Right lobe of liver (tissue), 6 donors: ENCODE data around the gene NEK10. TPM values are rescaled to one million over a fixed set of nuclear protein-coding genes. Genes with fewer than 3 reads are reported as not detected.

Source experiments
- ATAC-seq, 4 donors: fragments of 200-7000 bp; cut with Tn5 transposase; one replicate each; pipeline ENCODE4 v1.9.1; 2020; ENCODE audit warnings: mild to moderate bottlenecking in 4 of 4, moderate library complexity in 4 of 4
- DNase-seq, 3 donors: peaks; one replicate each; pipeline ENCODE4 v3.0.0-alpha.2; 2020
- H3K27ac ChIP-seq, 3 donors: fragments of 200-600 bp; one replicate each; pipeline ENCODE4 v1.8.0; 2022
- H3K27me3 ChIP-seq, 2 donors: fragments of 200-600 bp; one replicate each; pipeline ENCODE4 v1.8.0; 2022
- H3K36me3 ChIP-seq, 4 donors: fragments of 200-600 bp; sonication (generic) in 1 of 4; one replicate each; pipeline versions ENCODE4 v1.5.1 to v1.8.0; 2017 to 2022; ENCODE audit warnings: control low read depth in 1 of 4
- H3K4me1 ChIP-seq, 4 donors: fragments of 200-600 bp; sonication (generic) in 1 of 4; one replicate each; pipeline versions ENCODE4 v1.5.1 to v1.8.0; 2017 to 2022; ENCODE audit warnings: control low read depth in 1 of 4
- H3K4me3 ChIP-seq, 3 donors: fragments of 200-600 bp; one replicate each; pipeline ENCODE4 v1.8.0; 2022
- H3K9me3 ChIP-seq, 4 donors: fragments of 200-600 bp; sonication (generic) in 1 of 4; one replicate each; pipeline versions ENCODE4 v1.5.1 to v1.8.0; 2017 to 2022; ENCODE audit warnings: control low read depth in 1 of 4
- CTCF ChIP-seq, 4 donors: fragments of 200-600 bp in 3 of 4; fragments of 450-650 bp in 1 of 4; IDR thresholded peaks; one replicate each; pipeline versions ENCODE4 v1.5.1 to v1.8.0; 2016 to 2022; ENCODE audit warnings: antibody characterized with exemption in 4 of 4, mild to moderate bottlenecking in 2 of 4
- POLR2A ChIP-seq: fragments of 450-650 bp; IDR thresholded peaks from one replicate; pipeline ENCODE4 v1.6.1; 2017; ENCODE audit warnings: antibody characterized with exemption, mild to moderate bottlenecking
- WGBS: methylation state at CpG from one replicate; pipeline ENCODE4 v1.1.6; 2018; ENCODE audit warnings: low coverage, low lambda C conversion rate; ENCODE audit not compliant: insufficient coverage; ENCODE audit errors: missing lambda C conversion rate; 5-methylcytosine and 5-hydroxymethylcytosine counted together
- intact Hi-C, 2 donors: fragments of 100-400 bp; cut with DNase I; formaldehyde crosslinking; loops; one replicate each; pipeline versions ENCODE4 v1.11.2 to v1.14.1; 2022
- total RNA-seq, 6 experiments: library from RNA; depleted of rRNA in 2 of 6; stranded (reverse); fragments of >200 nt in 2 of 6; fragmentation: NEBNext Ultra II Directional in 3 of 6; extraction: Animal tissue kit (Norgen Biotek cat#: 25700) in 3 of 6; gene quantifications; one replicate each; pipeline versions ENCODE4 v1.1.0 to v1.2.4, GENCODE V29; 2016 to 2023
- donor health status: DM: no; HTN: yes; CAD: no.
- donor health status: DM: no; HTN: no; CAD: no.
- donor health status: DM: no; HTN: no; CAD: no.
- donor health status: DM: no; HTN: yes; CAD: no.
- donor health status: DM: no; HTN: yes; CAD: no.

The NEK10 gene
- total RNA-seq, 6 experiments from 2014 or later = 0.43 to 2.5 (median 0.87) TPM

DNA sequence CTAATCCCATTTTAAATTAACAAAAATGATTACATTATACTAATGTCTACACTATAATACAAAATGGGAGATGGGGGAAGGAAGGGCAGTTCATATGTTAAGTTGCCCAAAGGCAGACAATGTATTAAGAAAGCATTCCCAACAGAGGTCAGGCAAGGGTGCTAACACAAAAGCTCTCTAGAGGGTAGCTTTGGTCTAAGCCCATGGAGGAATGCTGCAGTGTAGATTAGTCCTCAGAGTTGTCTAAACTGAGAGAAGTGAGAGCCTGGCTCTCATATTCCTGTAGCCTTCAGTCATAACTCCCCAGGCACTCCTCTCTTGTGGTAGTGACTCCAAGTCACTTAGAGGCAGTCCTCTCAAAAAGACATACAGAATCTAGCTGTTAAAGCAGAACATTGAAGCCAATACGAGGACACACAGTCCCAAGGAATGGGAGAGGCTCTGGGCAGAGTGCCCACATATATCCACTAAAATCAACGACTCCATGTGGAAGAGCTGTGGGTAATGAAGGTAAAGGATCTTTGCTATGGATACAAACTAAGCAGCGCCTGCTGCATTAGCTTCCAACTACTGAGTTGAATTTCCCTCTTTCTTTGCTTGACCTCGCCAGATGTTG is 14.5 kb downstream of the NEK10 start:
- Histone ChIP-seq H3K4me3 (no peak overlapping the region), H3K36me3 (no peaks in the 10 kb centered on the region), H3K27ac (no peak overlapping the region), H3K9me3 (no peaks in the 10 kb centered on the region), H3K27me3 (no peaks in the 10 kb centered on the region), H3K4me1 (peaks cover 0 to 46% (median 15%) of the 10 kb centered on the region in 4 donors)
- no peak for DNase-seq
- TF ChIP-seq POLR2A = no peak
- TF ChIP-seq CTCF (IDR thresholded peaks at IDR 0.05) = no peak
- WGBS = 100% methylated on average over 1 of the region's 4 CpGs
- intact Hi-C loops = no loop called here
- ATAC-seq = no peak

DNA sequence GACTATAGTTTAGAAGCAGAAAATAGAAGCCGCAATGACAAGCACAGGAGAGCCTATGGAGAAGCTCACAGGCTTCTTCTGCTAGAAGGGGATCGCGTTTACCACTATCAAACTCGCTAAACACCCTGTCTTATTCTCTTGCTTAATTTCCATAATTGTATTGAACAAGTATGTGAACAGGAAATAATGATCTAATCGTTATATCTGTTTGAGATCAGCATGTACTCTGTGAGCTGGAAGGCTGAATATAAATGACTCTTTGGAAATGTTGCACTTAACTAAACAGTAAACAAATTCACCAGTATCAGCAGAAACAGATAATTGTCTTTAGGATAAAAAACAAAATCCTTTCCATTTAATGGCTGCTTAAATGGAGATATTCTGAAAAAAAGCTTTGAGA is 15.0 kb downstream of the NEK10 start:
- no peak overlapping the region for H3K4me3 ChIP-seq
- TF ChIP-seq CTCF (IDR thresholded peaks at IDR 0.05) (no peak), POLR2A (no peak)
- no peaks in the 10 kb centered on the region for H3K36me3 ChIP-seq
- H3K27ac ChIP-seq = no peak overlapping the region
- no peaks in the 10 kb centered on the region for H3K27me3 ChIP-seq
- H3K4me1 ChIP-seq = peaks cover 0 to 41% (median 13%) of the 10 kb centered on the region in 4 donors
- intact Hi-C loops = no loop called here
- ATAC-seq (peak in 1 of 4 donors; percentile 39), DNase-seq (no peak)
- no peaks in the 10 kb centered on the region for H3K9me3 ChIP-seq
- WGBS = 63% methylated on average over 5 of the region's 5 CpGs

DNA sequence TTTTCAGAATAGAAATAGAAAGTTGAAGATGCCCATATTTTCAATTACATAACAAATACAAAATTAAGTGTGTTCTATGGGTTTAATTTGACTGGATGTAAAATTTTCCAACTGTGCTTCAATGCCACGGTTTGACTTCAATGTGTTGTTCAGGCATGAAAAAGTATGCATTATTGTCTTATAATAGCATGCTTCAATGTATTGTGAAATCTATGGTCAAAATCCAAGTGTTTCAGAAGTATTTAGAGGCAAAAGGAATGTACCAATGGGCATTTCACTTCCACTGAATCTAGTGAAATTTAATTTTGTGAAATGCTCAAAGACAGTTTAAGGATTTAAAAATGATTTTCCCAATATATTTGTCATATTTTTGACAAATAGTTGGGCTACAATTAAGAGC is 16.0 kb downstream of the NEK10 start:
- H3K4me1 ChIP-seq = peaks cover 0 to 31% (median 8%) of the 10 kb centered on the region in 4 donors
- H3K27me3 ChIP-seq = no peaks in the 10 kb centered on the region
- H3K36me3 ChIP-seq = no peaks in the 10 kb centered on the region
- no peak for TF ChIP-seq CTCF (IDR thresholded peaks at IDR 0.05)
- TF ChIP-seq POLR2A = no peak
- DNase-seq = no peak
- H3K9me3 ChIP-seq = no peaks in the 10 kb centered on the region
- intact Hi-C loops = no loop called here
- 60% methylated on average over 1 of the region's 1 CpG for WGBS
- no peak overlapping the region for H3K4me3 ChIP-seq
- no peak for ATAC-seq
- H3K27ac ChIP-seq = no peak overlapping the region

DNA sequence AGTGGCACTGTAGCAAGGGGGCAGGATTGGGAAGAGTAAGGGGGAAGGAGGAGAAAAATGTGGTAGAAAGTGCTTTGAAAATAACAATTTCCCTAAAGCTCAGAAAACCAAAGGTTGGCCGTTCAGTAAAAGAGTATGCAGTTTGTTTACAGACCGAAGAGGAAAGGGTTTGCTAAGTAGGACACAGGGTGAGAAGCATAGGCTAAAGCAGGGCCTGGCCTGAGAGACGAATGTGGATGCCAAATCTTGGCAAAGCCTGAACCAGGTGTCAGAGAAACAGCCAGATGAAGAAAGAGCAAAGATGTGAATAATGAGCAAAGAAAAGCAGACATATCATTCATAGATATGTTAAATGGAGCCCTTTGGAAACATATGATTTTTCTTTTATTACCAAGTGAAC is 17.1 kb downstream of the NEK10 start:
- Histone ChIP-seq H3K4me3 (no peak overlapping the region), H3K4me1 (peaks cover 0 to 21% (median 6%) of the 10 kb centered on the region in 4 donors), H3K36me3 (no peaks in the 10 kb centered on the region), H3K27ac (no peak overlapping the region), H3K27me3 (no peaks in the 10 kb centered on the region), H3K9me3 (no peaks in the 10 kb centered on the region)
- DNase-seq (no peak), ATAC-seq (peak; percentile 52 to 68 (median 64))
- intact Hi-C loops = no loop called here
- 8% methylated on average over 3 of the region's 3 CpGs for WGBS
- TF ChIP-seq POLR2A = no peak
- TF ChIP-seq CTCF (IDR thresholded peaks at IDR 0.05) = no peak
